K562 (cell line): Measurements from ENCODE around the gene GRB14. TPM values are rescaled to one million over a fixed set of nuclear protein-coding genes. Genes with fewer than 3 reads are reported as not detected.

Source experiments
- ATAC-seq: fragments of 200-7000 bp; cut with Tn5 transposase; 3 replicates; pipeline ENCODE4 v1.9.1; 2020; ENCODE audit warnings: moderate library complexity
- BruUV-seq: library from RNA; stranded (reverse); fragments of 400-500 nt; replicated peaks from 2 replicates; lab custom pipeline; 2021; lab: Mats Ljungman, UMichigan
- CTCF ChIA-PET: fragments of 300-600 bp; formaldehyde crosslinking; extraction: SDS; loops from one replicate; lab custom pipeline; 2021; ENCODE audit warnings: low intra/inter-chr PET ratio; lab: Yijun Ruan, JAX
- POLR2A ChIA-PET: fragments of 300-600, 350-650 bp; sonication (Branson Sonifier 250); formaldehyde crosslinking; extraction: SDS; loops from one replicate; lab custom pipeline; 2021; ENCODE audit warnings: antibody characterized with exemption, inconsistent platforms; lab: Yijun Ruan, JAX
- DNase-seq, 4 experiments: peaks; one replicate each; pipeline versions ENCODE4 v3.0.0 to v3.0.0-alpha.2; 2011 to 2018; ENCODE audit warnings: low spot score in 3 of 4, mixed read lengths in 3 of 4; ENCODE audit errors: extremely low read depth in 1 of 4
- FAIRE-seq: peaks from 2 replicates; lab custom pipeline; 2011; peaks lifted over from hg19 to GRCh38; lab: Jason Lieb, UNC
- H2AFZ ChIP-seq: 2 replicates; pipeline ENCODE4 v1.6.0; 2011; ENCODE audit warnings: low read depth, low read length, control low read depth, inconsistent platforms
- H3K27ac ChIP-seq: fragments of 200-600 bp; 3 replicates; pipeline ENCODE4 v1.8.0; 2011; ENCODE audit warnings: low read depth, mild to moderate bottlenecking, control low read depth, inconsistent platforms, low read length, moderate library complexity, mixed read lengths; ENCODE audit errors: extremely low read depth
- H3K27me3 ChIP-seq, 2 experiments: fragments of 300-600 bp in 1 of 2; 2 replicates in 1 of 2; 3 replicates in 1 of 2; pipeline versions ENCODE4 v1.6.0 to v1.8.0; 2011; ENCODE audit warnings: inconsistent platforms in 2 of 2, low read length in 2 of 2, mild to moderate bottlenecking in 1 of 2, mixed read lengths in 1 of 2, moderate library complexity in 1 of 2; ENCODE audit not compliant: control insufficient read depth in 2 of 2, insufficient read depth in 2 of 2
- H3K36me3 ChIP-seq: fragments of 300-600 bp; 3 replicates; pipeline ENCODE4 v1.8.0; 2011; ENCODE audit warnings: mild to moderate bottlenecking, low read length, inconsistent platforms; ENCODE audit not compliant: control insufficient read depth, insufficient read depth
- H3K4me1 ChIP-seq, 2 experiments: fragments of 200-600 bp in 1 of 2; replicated peaks in 1 of 2; 2 replicates in 1 of 2; 3 replicates in 1 of 2; pipeline versions ENCODE4 v1.5.1 to v1.8.0; 2011; ENCODE audit warnings: inconsistent platforms in 2 of 2, low read length in 2 of 2, mild to moderate bottlenecking in 1 of 2, mixed read lengths in 1 of 2, moderate library complexity in 1 of 2; ENCODE audit not compliant: control insufficient read depth in 2 of 2, insufficient read depth in 2 of 2
- H3K4me2 ChIP-seq: 2 replicates; pipeline ENCODE4 v1.6.1; 2011; ENCODE audit warnings: low read length, control low read depth, inconsistent platforms, mixed read lengths; ENCODE audit not compliant: insufficient read depth
- H3K4me3 ChIP-seq: fragments of 200-600 bp; sonication (generic), shearing (Covaris generic); 2 replicates; pipeline ENCODE4 v1.5.1; 2016; ENCODE audit warnings: control low read depth, inconsistent platforms
- H3K79me2 ChIP-seq: fragments of 200-600 bp; 3 replicates; pipeline ENCODE4 v1.8.0; 2011; ENCODE audit warnings: low read length, inconsistent platforms; ENCODE audit not compliant: control insufficient read depth, insufficient read depth
- H3K9ac ChIP-seq, 2 experiments: 2 replicates each; pipeline versions ENCODE4 v1.6.0 to v1.6.1; 2011; ENCODE audit warnings: low read depth in 2 of 2, low read length in 2 of 2, control low read depth in 1 of 2, inconsistent platforms in 1 of 2, mild to moderate bottlenecking in 1 of 2, mixed read lengths in 1 of 2; ENCODE audit not compliant: insufficient read depth in 1 of 2
- H3K9me1 ChIP-seq: one replicate; pipeline ENCODE4 v1.6.0; 2011; ENCODE audit warnings: inconsistent platforms, mild to moderate bottlenecking, low read length, moderate library complexity; ENCODE audit not compliant: control insufficient read depth, insufficient read depth
- H3K9me3 ChIP-seq: replicated peaks from 2 replicates; pipeline ENCODE4 v1.5.1; 2011; ENCODE audit warnings: low read depth, low read length, inconsistent platforms; ENCODE audit not compliant: control insufficient read depth, insufficient read depth
- H4K20me1 ChIP-seq: replicated peaks from 2 replicates; pipeline ENCODE4 v1.6.1; 2011; ENCODE audit warnings: low read length, inconsistent platforms, mixed read lengths; ENCODE audit not compliant: control insufficient read depth, insufficient read depth
- DIDO1 ChIP-seq: fragments of 450-650 bp; IDR thresholded peaks from 2 replicates; pipeline ENCODE4 v1.6.1; 2016; ENCODE audit warnings: low read depth, missing biosample characterization, missing genetic modification characterization
- ZBTB49 ChIP-seq: sonication (generic); formaldehyde crosslinking; IDR thresholded peaks from 2 replicates; pipeline ENCODE4 v1.8.0; 2022; ENCODE audit warnings: missing genetic modification reagents, mild to moderate bottlenecking, borderline replicate concordance
- WGBS: fragments of 100-300 bp; shearing (Covaris generic); methylation state at CpG from one replicate; pipeline ENCODE4 v1.1.6; 2016; ENCODE audit warnings: low coverage, mixed read lengths; ENCODE audit not compliant: insufficient coverage; ENCODE audit errors: missing lambda C conversion rate; 5-methylcytosine and 5-hydroxymethylcytosine counted together
- in situ Hi-C: fragments of 300-500 bp; cut with MboI; formaldehyde crosslinking; loops from 4 replicates; pipeline ENCODE4 v1.15.0; 2018; ENCODE audit warnings: inconsistent platforms, mixed read lengths
- intact Hi-C: fragments of 100-400 bp; cut with micrococcal nuclease; formaldehyde crosslinking; loops from 2 replicates; pipeline ENCODE4 v1.14.2; 2022
- polyA plus RNA-seq, 8 experiments: library from polyadenylated mRNA; depleted of rRNA in 4 of 8; stranded (reverse) in 5 of 8; unstranded in 3 of 8; fragments of >200 nt; fragmentation: Nextera tagmentation in 2 of 8; fragmentation: Illumina TruSeq in 1 of 8; extraction: Ambion mirVana in 2 of 8; extraction: Trizol in 1 of 8; gene quantifications; 2 replicates each; pipeline versions ENCODE4 v1.2.1 to v1.2.3, GENCODE V29; 2011 to 2014; ENCODE audit warnings: inconsistent platforms in 1 of 8, missing spikeins in 1 of 8
- total RNA-seq, 7 experiments: library from RNA; depleted of rRNA in 6 of 7; stranded (reverse); fragments of >200 nt in 6 of 7; fragmentation: Illumina TruSeq in 2 of 7; extraction: Trizol in 2 of 7; gene quantifications; 2 replicates each; pipeline versions ENCODE4 v1.2.1 to v1.2.3, GENCODE V29; 2011 to 2021; ENCODE audit warnings: low replicate concordance in 1 of 7

The GRB14 gene
- total and polyA plus RNA-seq, 9 of the 15 experiments (the other 6 are each of a cell fraction or from before 2014, with no cell fraction given): not detected

GRCh38 chr2:164504253-164504652 is 117.0 kb downstream of the GRB14 start:
- Histone ChIP-seq H4K20me1 (no peaks in the 10 kb centered on the region), H3K4me2 (no peak overlapping the region), H3K36me3 (no peaks in the 10 kb centered on the region), H3K27ac (no peak overlapping the region), H3K27me3 (no peaks in the 10 kb centered on the region), H3K4me1 (no peaks in the 10 kb centered on the region), H3K79me2 (no peaks in the 10 kb centered on the region), H2AFZ (no peak overlapping the region), H3K4me3 (no peak overlapping the region), H3K9me3 (no peaks in the 10 kb centered on the region; the same call in 1 of the 2 replicates), H3K9me1 (no peaks in the 10 kb centered on the region), H3K9ac (no peak overlapping the region)
- WGBS: 0% methylated on average over 4 of the region's 4 CpGs
- ATAC-seq (no peak), DNase-seq (no peak), FAIRE-seq (no peak)
- no peak for TF ChIP-seq DIDO1 (tag)
- BruUV-seq: no TSS peak
- in situ Hi-C loops: no loop called here
- ChIA-PET POLR2A (no interaction called here), CTCF (no interaction called here)
- intact Hi-C loops: no loop called here

- DNase-seq: no peak
- Histone ChIP-seq H3K4me3 (no peak overlapping the region), H3K27ac (no peak overlapping the region), H3K27me3 (no peaks in the 10 kb centered on the region), H3K4me1 (no peaks in the 10 kb centered on the region), H3K36me3 (no peaks in the 10 kb centered on the region), H3K4me2 (no peak overlapping the region), H4K20me1 (no peaks in the 10 kb centered on the region), H2AFZ (no peak overlapping the region), H3K79me2 (no peaks in the 10 kb centered on the region), H3K9ac (no peak overlapping the region), H3K9me1 (no peaks in the 10 kb centered on the region), H3K9me3 (no peaks in the 10 kb centered on the region; the same call in 1 of the 2 replicates)
- CTCF ChIA-PET: no interaction called here
- intact Hi-C loops: loop anchor here (10.0 kb wide), 1 partner anchor 1344 kb away; no protein-coding TSS in a partner anchor
- ATAC-seq: no peak
- in situ Hi-C loops: loop anchor here (25.0 kb wide), 1 partner anchor 1162 kb away; no protein-coding TSS in a partner anchor
- BruUV-seq: no TSS peak
- no peak for TF ChIP-seq ZBTB49
- WGBS: 0% methylated on average over 2 of the region's 2 CpGs
- POLR2A ChIA-PET: no interaction called here
- FAIRE-seq: no peak
Observed at GRCh38 chr2:164498836-164499235, 122.4 kb downstream of the GRB14 start.
